C1 segment of cervical spinal cord (tissue), 14 donors: ENCODE measurements around the gene RFC1.
"Not testable (repeated sequence)": the region's sequence is repeated elsewhere in the genome, so short reads cannot be mapped to it uniquely, and the experiment has no call there.

ENCODE experiments used
- DNase-seq, 14 donors: peaks; one replicate each; lab custom pipeline; 2025; lab: John Stamatoyannopoulos, UW

Gene RFC1, protein sequence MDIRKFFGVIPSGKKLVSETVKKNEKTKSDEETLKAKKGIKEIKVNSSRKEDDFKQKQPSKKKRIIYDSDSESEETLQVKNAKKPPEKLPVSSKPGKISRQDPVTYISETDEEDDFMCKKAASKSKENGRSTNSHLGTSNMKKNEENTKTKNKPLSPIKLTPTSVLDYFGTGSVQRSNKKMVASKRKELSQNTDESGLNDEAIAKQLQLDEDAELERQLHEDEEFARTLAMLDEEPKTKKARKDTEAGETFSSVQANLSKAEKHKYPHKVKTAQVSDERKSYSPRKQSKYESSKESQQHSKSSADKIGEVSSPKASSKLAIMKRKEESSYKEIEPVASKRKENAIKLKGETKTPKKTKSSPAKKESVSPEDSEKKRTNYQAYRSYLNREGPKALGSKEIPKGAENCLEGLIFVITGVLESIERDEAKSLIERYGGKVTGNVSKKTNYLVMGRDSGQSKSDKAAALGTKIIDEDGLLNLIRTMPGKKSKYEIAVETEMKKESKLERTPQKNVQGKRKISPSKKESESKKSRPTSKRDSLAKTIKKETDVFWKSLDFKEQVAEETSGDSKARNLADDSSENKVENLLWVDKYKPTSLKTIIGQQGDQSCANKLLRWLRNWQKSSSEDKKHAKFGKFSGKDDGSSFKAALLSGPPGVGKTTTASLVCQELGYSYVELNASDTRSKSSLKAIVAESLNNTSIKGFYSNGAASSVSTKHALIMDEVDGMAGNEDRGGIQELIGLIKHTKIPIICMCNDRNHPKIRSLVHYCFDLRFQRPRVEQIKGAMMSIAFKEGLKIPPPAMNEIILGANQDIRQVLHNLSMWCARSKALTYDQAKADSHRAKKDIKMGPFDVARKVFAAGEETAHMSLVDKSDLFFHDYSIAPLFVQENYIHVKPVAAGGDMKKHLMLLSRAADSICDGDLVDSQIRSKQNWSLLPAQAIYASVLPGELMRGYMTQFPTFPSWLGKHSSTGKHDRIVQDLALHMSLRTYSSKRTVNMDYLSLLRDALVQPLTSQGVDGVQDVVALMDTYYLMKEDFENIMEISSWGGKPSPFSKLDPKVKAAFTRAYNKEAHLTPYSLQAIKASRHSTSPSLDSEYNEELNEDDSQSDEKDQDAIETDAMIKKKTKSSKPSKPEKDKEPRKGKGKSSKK

DNA sequence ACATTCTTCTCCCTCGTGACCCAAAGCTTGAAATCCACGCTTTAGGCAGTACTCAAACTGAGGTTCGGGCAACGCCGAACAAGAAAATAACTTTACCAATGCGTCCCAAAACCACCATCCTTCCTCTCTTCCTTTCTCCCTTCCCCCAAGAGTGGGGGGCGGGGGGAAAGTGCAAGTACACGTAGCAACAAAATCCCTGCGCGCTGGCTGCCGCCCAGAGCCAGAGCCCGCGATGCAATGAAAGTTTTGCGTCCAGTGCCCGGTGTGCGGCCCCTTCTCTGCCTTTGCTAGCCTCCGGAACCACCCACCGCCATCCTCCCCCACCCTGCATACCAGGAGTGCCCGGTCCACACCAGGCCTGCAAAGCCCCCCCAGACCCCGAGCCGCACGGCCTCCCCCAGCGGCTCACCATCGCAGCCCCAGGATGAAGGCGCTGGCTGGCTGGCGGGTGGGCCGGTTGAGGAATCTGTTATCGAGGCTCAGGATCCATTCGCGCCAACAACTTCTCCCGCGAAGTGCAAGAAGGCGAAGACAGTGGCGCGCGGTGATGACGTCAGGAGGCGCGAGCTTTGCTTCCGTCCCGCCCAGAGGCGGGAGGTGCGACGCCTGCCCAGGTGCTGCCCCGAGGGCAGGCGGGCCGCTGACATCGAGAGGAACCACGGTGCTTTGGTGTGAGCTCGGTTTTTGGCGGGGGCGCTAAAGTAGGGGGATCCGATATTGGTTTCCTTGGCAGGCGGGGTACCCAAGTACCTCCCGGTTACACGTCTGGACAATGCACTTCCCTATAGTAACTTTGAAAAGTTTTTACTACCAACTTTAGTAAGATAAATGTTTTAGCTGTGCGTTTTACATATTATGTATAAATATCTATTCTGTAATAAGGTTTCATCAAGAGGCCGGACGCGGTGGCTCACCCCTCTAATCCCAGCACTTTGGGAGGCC lies at the start of gene RFC1:
Gene RFC1 (minus strand): TSS at position 533 of the 942 bp plus-strand sequence. CDS start 121 bp downstream, at position 412.
- peak; percentile 33 to 81 (median 65) for DNase-seq

DNA sequence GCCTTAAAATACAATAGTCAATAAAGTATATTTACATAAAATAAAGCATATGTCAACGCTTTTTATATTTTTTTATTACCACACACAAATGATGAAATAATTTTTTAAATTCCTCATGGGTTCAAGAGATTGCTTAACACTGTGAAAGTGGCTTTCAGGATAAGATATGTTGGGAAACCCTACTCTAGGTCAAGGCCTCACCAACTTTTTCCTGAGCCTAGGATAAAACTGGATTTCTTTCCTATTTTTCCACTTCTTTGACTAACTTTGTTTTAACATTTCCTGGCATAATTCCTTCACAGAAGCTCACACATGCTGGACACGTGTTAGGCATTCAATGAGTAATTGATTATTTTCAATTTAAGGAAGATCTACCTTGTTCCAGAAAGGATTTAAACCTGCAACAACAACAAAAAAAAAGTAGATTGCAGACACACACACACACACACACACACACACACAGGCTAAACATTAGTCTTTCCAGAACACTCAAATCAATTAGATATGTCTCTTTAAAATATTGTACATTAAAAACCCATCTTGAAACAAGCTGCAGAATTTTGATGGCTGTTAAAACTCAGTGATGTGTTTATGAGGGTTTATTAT lies 49.6 kb upstream of the RFC1 start:
- no peak for DNase-seq

GRCh38 chr4:39411561-39411960 lies 45.4 kb upstream of the RFC1 start:
- DNase-seq: not testable (repeated sequence)

GRCh38 chr4:39410415-39410814 lies 44.3 kb upstream of the RFC1 start:
- DNase-seq: no peak

DNA sequence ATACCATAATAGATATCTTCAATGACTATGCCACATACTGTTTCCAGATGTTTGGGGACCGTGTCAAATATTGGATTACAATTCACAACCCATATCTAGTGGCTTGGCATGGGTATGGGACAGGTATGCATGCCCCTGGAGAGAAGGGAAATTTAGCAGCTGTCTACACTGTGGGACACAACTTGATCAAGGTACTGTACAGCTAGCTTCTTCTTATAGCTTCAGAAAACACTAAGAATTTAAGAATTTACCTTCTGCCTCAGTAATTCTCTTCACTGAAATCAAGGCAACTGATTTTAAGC lies 41.4 kb upstream of the RFC1 start:
- DNase-seq: no peak

GRCh38 chr4:39406763-39407583 lies 40.8 kb upstream of the RFC1 start, which contains the start of gene KLB:
Gene KLB, plus strand, starts transcription at chr4:39406930. Its CDS starts 20 bp downstream, at chr4:39406950.
- DNase-seq: no peak

- not testable (repeated sequence) for DNase-seq
These were observed 35.5 kb upstream of the RFC1 start for GRCh38 chr4:39401640-39402039.

DNA sequence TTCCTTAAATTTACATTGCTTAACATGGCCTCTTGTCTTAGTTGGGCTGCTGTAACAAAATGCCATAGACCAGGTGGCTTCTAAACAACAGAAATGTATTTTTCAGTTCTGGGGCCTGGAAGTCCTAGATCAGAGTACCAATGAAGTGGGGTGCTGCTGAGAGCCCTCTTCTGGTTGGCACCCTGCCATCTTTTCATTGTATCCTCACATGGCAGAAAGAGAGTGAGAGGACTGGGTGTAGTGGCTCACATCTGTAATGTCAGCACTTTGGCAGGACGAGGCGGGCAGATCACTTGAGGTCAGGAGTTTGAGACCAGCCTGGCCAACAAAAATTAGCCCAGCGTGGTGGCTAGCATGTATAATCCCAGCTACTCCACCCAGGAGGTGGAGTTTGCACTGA lies 28.5 kb upstream of the RFC1 start:
- DNase-seq: no peak

DNA sequence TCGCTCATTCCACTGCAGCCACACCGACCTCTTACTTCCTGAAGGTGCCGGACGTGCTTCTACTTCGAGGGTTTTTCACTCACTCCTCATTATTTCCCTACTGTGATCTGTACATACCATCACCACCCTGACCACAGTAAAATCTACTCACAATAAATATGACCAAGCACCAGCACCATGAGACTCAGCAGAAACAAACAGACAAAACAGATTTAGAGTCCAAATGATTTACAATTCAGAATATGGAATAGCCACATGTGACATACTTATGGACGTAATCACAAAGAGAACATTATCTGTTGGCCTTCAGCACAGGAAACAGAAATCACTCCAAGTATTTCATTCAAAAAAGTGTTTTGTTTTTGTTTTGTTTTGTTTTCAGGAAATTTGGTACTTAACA lies 24.4 kb upstream of the RFC1 start:
- no peak for DNase-seq

GRCh38 chr4:39384563-39384962 lies 18.4 kb upstream of the RFC1 start:
- DNase-seq: no peak

DNA sequence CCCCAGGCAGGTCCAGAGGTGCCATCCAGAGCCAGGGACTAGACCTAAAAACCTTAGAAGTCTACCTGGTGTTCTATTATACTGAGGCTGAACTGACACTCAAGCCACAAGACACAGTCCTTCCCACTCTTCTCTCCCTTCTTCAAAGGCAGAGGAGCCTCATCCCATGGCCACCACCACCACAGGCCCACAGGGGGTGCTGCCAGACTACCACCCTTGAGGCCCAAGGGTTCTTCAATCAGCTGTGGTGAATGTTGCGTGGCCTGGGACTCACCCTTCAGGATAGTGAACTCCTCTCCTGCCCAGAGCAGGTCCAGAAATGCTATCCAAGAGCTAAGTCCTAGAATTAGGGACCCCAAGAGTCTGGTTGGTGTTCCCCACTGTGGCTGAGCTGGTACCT lies 17.5 kb upstream of the RFC1 start:
- no peak for DNase-seq

- DNase-seq: no peak
These were observed 9.3 kb upstream of the RFC1 start for GRCh38 chr4:39375478-39375877.

DNA sequence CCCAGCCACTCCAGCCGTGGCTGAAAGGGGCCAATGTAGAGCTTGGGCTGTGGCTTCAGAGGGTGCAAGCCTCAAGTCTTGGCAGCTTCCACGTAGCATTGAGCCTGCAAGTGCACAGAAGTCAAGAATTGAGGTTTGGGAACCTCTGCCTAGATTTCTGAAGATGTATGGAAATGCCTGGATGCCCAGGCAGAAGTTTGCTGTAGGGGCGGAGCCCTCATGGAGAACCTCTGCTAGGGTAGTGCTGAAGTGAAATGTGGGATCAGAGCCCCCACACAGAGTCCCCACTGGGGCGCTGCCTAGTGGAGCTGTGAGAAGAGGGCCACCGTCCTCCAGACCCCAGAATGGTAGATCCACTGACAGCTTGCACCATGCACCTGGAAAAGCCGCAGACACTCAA lies 5.0 kb upstream of the RFC1 start:
- not testable (repeated sequence) for DNase-seq

- no peak for DNase-seq
These were observed 3.1 kb upstream of the RFC1 start for GRCh38 chr4:39369301-39369700.

DNA sequence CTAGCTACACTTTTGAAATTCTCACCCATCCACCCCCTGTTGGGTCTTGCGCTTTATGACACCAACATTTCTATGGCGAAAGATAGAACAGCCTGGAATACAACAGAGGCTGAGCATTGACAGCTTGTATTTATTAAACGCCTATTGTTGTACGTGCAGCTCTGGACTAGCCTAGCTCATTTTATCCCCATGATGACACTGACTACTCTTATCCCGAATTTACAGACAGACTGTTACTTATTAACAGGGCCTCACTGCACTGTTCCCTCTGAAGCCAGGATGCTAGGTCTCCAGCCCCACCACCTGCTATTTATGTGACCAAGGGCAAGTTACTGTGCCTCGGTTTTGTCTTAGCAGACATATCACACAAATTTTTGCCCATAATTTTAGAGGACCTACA lies 1.0 kb upstream of the RFC1 start:
- DNase-seq: no peak

- DNase-seq: no peak
These were observed 802 bp downstream of the RFC1 start for GRCh38 chr4:39365360-39365759.

DNA sequence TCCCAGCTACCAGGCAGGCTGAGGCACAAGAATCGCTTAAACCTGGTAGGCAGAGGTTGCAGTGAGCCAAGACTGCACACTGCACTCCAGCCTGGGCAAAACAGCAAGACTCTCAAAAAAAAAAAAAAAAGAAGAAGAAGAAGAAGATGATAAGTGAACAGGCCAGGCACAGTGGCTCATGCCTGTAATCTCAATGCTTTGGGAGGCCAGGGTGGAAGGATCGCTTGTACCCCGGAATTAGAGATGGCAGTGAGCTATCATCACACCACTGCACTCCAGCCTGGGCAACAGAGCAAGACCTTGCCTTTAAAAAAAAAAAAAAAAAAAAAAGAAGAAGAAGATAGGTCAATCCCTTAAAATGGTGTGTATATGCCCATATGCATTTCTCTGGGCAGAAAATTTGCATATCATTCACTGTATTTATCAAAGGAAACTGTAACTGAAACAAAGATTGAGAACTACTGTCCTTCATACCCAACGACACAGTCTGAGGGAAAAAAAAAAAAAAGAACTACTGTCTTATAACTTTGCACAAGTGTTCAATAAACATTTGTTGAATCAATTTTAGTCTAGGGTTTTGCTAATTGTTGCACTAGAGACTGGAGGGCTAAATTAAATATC lies 2.3 kb downstream of the RFC1 start:
- DNase-seq: no peak

GRCh38 chr4:39362827-39363226 lies 3.3 kb downstream of the RFC1 start:
- no peak for DNase-seq

DNA sequence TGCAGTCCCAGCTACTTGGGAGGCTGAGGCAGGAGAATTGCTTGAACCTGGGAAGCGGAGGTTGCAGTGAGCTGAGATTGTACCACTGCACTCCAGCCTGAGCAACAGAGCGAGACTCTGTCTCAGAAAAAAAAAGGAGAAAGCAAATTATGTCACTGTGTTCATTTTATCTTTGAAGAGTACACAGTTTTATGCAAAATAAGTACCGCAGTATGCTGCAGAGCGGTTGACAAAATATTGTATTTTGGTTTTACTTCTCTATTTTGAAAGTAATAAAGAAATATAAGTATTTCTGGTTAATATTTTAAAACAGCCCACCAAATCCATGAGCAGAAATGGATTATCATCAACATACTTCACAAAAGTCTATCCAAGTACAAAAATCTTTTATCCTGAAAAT lies 5.6 kb downstream of the RFC1 start:
- DNase-seq: not testable (repeated sequence)
